HepG2 (cell line): ENCODE measurements around the gene DAPL1. TPM values are rescaled to one million over a fixed set of nuclear protein-coding genes. Genes with fewer than 3 reads are reported as not detected.

Experiments used
- ATF7 ChIP-seq, 2 experiments: fragments of 450-650 bp in 1 of 2; sonication (generic) in 1 of 2; formaldehyde crosslinking in 1 of 2; IDR thresholded peaks; 2 replicates each; pipeline versions ENCODE4 v1.4.0 to v1.6.1; 2016 to 2020; ENCODE audit warnings: antibody characterized with exemption in 1 of 2, mild to moderate bottlenecking in 1 of 2, missing genetic modification reagents in 1 of 2
- CAMTA2 ChIP-seq: sonication (generic); formaldehyde crosslinking; IDR thresholded peaks from 2 replicates; pipeline ENCODE4 v1.4.0; 2020; ENCODE audit warnings: mild to moderate bottlenecking, missing genetic modification reagents, borderline replicate concordance
- HMG20B ChIP-seq: conservative IDR thresholded peaks from 2 replicates; pipeline ENCODE4 v1.6.1; 2016; ENCODE audit warnings: missing genetic modification reagents, missing compliant biosample characterization
- RELA ChIP-seq: sonication (generic); formaldehyde crosslinking; IDR thresholded peaks from 2 replicates; pipeline ENCODE4 v1.4.0; 2020; ENCODE audit warnings: missing genetic modification reagents
- REPIN1 ChIP-seq: sonication (generic); formaldehyde crosslinking; IDR thresholded peaks from 2 replicates; pipeline ENCODE4 v1.8.0; 2022; ENCODE audit warnings: missing genetic modification reagents, low read depth, mild to moderate bottlenecking, borderline replicate concordance
- SMC3 ChIP-seq: IDR thresholded peaks from 2 replicates; pipeline ENCODE4 v1.6.1; 2011; ENCODE audit warnings: low read length, improper control_type of control experiment
- TSC22D2 ChIP-seq: sonication (generic); formaldehyde crosslinking; IDR thresholded peaks from 2 replicates; pipeline ENCODE4 v1.5.1; 2020; ENCODE audit warnings: missing genetic modification reagents, mild to moderate bottlenecking, borderline replicate concordance
- ZC3H13 ChIP-seq: sonication (generic); formaldehyde crosslinking; IDR thresholded peaks from 2 replicates; pipeline ENCODE4 v1.8.1; 2023; ENCODE audit warnings: mild to moderate bottlenecking, missing genetic modification reagents, moderate library complexity
- ZFP37 ChIP-seq: sonication (generic); formaldehyde crosslinking; IDR thresholded peaks from 2 replicates; pipeline ENCODE4 v1.4.0; 2020; ENCODE audit warnings: missing genetic modification reagents, borderline replicate concordance
- ZNF484 ChIP-seq: sonication (generic); formaldehyde crosslinking; IDR thresholded peaks from 2 replicates; pipeline ENCODE4 v1.5.1; 2020; ENCODE audit warnings: mild to moderate bottlenecking, low read depth, missing genetic modification reagents, borderline replicate concordance
- ZNF878 ChIP-seq: sonication (generic); formaldehyde crosslinking; IDR thresholded peaks from 2 replicates; pipeline ENCODE4 v1.8.1; 2023; ENCODE audit warnings: mild to moderate bottlenecking, missing genetic modification reagents, moderate library complexity
- polyA plus RNA-seq, 8 experiments: library from polyadenylated mRNA; depleted of rRNA in 3 of 8; stranded (reverse) in 7 of 8; unstranded in 1 of 8; fragments of >200 nt; fragmentation: Illumina TruSeq in 4 of 8; extraction: Trizol in 4 of 8; gene quantifications; 2 replicates each; pipeline versions ENCODE4 v1.2.1 to v1.2.3, GENCODE V29; 2011 to 2016; ENCODE audit warnings: low read depth in 4 of 8, missing spikeins in 1 of 8, mixed read lengths in 1 of 8; ENCODE audit not compliant: insufficient read depth in 1 of 8
- total RNA-seq, 5 experiments: library from RNA; depleted of rRNA; stranded (reverse); fragments of >200 nt; fragmentation: Illumina TruSeq; extraction: Trizol; gene quantifications; 2 replicates each; pipeline ENCODE4 v1.2.3, GENCODE V29; 2016; ENCODE audit warnings: low read depth in 1 of 5
- TF ChIP-seq, protein P1 (sequence below): sonication (generic); formaldehyde crosslinking; IDR thresholded peaks from 2 replicates; pipeline ENCODE4 v1.9.0; 2021; ENCODE audit warnings: mild to moderate bottlenecking, missing genetic modification reagents
- TF ChIP-seq, protein P2 (sequence below): IDR thresholded peaks from 2 replicates; pipeline ENCODE4 v1.6.1; 2016; ENCODE audit warnings: mild to moderate bottlenecking
- TF ChIP-seq, protein P3 (sequence below): sonication (generic); formaldehyde crosslinking; IDR thresholded peaks from 2 replicates; pipeline ENCODE4 v1.4.0; 2020; ENCODE audit warnings: missing genetic modification reagents
- TF ChIP-seq, protein P4 (sequence below): fragments of 450-650 bp; IDR thresholded peaks from 2 replicates; pipeline ENCODE4 v1.6.1; 2017

Gene DAPL1
- total and polyA plus RNA-seq, 2 of the 13 experiments (the other 11 are each of a cell fraction or from before 2014, with no cell fraction given), result not detected

DNA sequence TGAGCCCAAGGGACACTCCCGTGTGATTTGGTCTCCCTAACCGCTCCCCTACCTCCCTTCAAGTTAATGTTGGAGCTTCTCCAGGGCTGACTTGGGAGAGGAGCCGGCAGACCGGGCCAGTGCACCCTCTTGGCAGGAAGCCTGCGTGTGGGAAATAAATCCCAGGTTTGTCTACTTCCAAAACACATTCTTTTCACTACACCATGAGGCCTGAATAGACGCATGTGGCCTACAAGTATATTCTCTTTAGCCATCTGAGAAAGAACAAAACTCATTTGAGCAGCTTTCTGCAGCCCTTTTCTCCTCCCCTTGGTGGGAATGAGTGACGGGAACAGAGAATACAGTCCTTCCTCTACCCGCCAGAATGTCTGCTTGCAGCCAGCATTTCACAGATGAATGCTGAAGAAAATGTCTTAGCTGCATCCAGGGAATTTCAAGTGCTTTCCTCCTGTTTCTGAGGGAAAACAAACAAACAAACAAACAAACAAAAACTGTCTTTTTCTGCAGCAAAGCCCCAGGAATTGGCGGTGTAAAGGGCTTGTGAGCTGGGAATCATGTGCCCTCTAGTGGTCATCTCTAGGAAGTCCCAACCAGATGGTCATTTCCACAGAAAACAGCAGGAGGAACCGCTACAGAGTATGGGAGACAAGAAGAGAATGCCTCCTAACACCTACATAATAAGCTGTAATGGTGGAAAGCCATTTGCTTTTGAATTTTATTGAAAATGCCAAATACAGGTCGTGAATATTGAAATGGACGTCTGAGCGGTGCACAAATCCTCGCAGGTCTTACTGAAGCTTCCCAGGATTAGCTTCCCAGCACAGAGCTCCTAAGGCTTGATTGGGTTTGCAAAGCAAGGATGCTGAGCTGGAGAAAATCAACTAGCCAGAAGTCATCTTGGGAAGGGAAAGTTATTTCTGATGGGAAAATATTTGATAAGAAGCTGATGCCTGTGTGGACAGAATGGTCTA is 41.2 kb upstream of the DAPL1 start (continued):
- TF ChIP-seq ZNF878 (CRISPR knock-in tag), result no peak
- TF ChIP-seq, protein P1, sequence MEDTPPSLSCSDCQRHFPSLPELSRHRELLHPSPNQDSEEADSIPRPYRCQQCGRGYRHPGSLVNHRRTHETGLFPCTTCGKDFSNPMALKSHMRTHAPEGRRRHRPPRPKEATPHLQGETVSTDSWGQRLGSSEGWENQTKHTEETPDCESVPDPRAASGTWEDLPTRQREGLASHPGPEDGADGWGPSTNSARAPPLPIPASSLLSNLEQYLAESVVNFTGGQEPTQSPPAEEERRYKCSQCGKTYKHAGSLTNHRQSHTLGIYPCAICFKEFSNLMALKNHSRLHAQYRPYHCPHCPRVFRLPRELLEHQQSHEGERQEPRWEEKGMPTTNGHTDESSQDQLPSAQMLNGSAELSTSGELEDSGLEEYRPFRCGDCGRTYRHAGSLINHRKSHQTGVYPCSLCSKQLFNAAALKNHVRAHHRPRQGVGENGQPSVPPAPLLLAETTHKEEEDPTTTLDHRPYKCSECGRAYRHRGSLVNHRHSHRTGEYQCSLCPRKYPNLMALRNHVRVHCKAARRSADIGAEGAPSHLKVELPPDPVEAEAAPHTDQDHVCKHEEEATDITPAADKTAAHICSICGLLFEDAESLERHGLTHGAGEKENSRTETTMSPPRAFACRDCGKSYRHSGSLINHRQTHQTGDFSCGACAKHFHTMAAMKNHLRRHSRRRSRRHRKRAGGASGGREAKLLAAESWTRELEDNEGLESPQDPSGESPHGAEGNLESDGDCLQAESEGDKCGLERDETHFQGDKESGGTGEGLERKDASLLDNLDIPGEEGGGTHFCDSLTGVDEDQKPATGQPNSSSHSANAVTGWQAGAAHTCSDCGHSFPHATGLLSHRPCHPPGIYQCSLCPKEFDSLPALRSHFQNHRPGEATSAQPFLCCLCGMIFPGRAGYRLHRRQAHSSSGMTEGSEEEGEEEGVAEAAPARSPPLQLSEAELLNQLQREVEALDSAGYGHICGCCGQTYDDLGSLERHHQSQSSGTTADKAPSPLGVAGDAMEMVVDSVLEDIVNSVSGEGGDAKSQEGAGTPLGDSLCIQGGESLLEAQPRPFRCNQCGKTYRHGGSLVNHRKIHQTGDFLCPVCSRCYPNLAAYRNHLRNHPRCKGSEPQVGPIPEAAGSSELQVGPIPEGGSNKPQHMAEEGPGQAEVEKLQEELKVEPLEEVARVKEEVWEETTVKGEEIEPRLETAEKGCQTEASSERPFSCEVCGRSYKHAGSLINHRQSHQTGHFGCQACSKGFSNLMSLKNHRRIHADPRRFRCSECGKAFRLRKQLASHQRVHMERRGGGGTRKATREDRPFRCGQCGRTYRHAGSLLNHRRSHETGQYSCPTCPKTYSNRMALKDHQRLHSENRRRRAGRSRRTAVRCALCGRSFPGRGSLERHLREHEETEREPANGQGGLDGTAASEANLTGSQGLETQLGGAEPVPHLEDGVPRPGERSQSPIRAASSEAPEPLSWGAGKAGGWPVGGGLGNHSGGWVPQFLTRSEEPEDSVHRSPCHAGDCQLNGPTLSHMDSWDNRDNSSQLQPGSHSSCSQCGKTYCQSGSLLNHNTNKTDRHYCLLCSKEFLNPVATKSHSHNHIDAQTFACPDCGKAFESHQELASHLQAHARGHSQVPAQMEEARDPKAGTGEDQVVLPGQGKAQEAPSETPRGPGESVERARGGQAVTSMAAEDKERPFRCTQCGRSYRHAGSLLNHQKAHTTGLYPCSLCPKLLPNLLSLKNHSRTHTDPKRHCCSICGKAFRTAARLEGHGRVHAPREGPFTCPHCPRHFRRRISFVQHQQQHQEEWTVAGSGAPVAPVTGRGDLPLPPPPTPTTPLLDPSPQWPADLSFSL, result no peak
- no peak for TF ChIP-seq CAMTA2
- TF ChIP-seq, protein P2, sequence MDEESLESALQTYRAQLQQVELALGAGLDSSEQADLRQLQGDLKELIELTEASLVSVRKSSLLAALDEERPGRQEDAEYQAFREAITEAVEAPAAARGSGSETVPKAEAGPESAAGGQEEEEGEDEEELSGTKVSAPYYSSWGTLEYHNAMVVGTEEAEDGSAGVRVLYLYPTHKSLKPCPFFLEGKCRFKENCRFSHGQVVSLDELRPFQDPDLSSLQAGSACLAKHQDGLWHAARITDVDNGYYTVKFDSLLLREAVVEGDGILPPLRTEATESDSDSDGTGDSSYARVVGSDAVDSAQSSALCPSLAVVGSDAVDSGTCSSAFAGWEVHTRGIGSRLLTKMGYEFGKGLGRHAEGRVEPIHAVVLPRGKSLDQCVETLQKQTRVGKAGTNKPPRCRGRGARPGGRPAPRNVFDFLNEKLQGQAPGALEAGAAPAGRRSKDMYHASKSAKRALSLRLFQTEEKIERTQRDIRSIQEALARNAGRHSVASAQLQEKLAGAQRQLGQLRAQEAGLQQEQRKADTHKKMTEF, result 0 out of 2 replicates have a peak, but pooled peaks have one; percentile 31
- no peak for TF ChIP-seq ATF7 (IDR thresholded peaks at IDR 0.05)
- TF ChIP-seq ATF7 (CRISPR knock-in tag; IDR thresholded peaks at IDR 0.05), result no peak
- no peak for TF ChIP-seq TSC22D2
- no peak for TF ChIP-seq RELA (CRISPR knock-in tag)
- TF ChIP-seq, protein P3, sequence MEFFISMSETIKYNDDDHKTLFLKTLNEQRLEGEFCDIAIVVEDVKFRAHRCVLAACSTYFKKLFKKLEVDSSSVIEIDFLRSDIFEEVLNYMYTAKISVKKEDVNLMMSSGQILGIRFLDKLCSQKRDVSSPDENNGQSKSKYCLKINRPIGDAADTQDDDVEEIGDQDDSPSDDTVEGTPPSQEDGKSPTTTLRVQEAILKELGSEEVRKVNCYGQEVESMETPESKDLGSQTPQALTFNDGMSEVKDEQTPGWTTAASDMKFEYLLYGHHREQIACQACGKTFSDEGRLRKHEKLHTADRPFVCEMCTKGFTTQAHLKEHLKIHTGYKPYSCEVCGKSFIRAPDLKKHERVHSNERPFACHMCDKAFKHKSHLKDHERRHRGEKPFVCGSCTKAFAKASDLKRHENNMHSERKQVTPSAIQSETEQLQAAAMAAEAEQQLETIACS (CRISPR knock-in tag), result no peak
- TF ChIP-seq HMG20B, result no peak
- TF ChIP-seq, protein P4, sequence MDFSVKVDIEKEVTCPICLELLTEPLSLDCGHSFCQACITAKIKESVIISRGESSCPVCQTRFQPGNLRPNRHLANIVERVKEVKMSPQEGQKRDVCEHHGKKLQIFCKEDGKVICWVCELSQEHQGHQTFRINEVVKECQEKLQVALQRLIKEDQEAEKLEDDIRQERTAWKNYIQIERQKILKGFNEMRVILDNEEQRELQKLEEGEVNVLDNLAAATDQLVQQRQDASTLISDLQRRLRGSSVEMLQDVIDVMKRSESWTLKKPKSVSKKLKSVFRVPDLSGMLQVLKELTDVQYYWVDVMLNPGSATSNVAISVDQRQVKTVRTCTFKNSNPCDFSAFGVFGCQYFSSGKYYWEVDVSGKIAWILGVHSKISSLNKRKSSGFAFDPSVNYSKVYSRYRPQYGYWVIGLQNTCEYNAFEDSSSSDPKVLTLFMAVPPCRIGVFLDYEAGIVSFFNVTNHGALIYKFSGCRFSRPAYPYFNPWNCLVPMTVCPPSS, result no peak
- TF ChIP-seq REPIN1, result 0 out of 2 replicates have a peak, but pooled peaks have one; percentile 27
- no peak for TF ChIP-seq ZNF484 (CRISPR knock-in tag)
- peak; percentile 91 for TF ChIP-seq SMC3
- TF ChIP-seq ZC3H13, result no peak
- TF ChIP-seq ZFP37 (CRISPR knock-in tag), result no peak
